GM23248 (cell line): ENCODE results near the gene GULP1. TPM values are rescaled to one million over a fixed set of nuclear protein-coding genes. Genes with fewer than 3 reads are reported as not detected.

Experiments used
- DNase-seq: peaks from one replicate; pipeline ENCODE4 v3.0.0-alpha.2; 2015
- H2AFZ ChIP-seq: fragments of 200-600 bp; sonication (generic); 2 replicates; pipeline ENCODE4 v1.6.1; 2016; ENCODE audit warnings: antibody characterized with exemption
- H3F3A ChIP-seq: fragments of 200-600 bp; sonication (generic); 2 replicates; pipeline ENCODE4 v1.6.1; 2016; ENCODE audit warnings: mild to moderate bottlenecking, antibody characterized with exemption, mixed run types; ENCODE audit not compliant: insufficient read depth
- H3K27ac ChIP-seq: fragments of 200-600 bp; sonication (generic); 2 replicates; pipeline ENCODE4 v1.5.1; 2016; ENCODE audit warnings: mild to moderate bottlenecking
- H3K27me3 ChIP-seq: fragments of 200-600 bp; sonication (generic); replicated peaks from 2 replicates; pipeline ENCODE4 v1.6.1; 2016; ENCODE audit warnings: mild to moderate bottlenecking; ENCODE audit not compliant: insufficient read depth
- H3K36me3 ChIP-seq: fragments of 200-600 bp; sonication (generic); 2 replicates; pipeline ENCODE4 v1.6.1; 2016; ENCODE audit warnings: low read depth, mild to moderate bottlenecking
- H3K4me1 ChIP-seq: fragments of 200-600 bp; sonication (generic); 2 replicates; pipeline ENCODE4 v1.6.1; 2016; ENCODE audit warnings: mild to moderate bottlenecking; ENCODE audit not compliant: insufficient read depth
- H3K4me2 ChIP-seq: fragments of 200-600 bp; sonication (generic); one replicate; pipeline ENCODE4 v1.6.1; 2016; ENCODE audit warnings: mild to moderate bottlenecking; ENCODE audit not compliant: unreplicated experiment
- H3K4me3 ChIP-seq: fragments of 200-600 bp; sonication (generic); 2 replicates; pipeline ENCODE4 v1.5.1; 2016; ENCODE audit warnings: mild to moderate bottlenecking
- H3K79me2 ChIP-seq: fragments of 200-600 bp; sonication (generic); 2 replicates; pipeline ENCODE4 v1.6.1; 2016; ENCODE audit warnings: mild to moderate bottlenecking; ENCODE audit not compliant: insufficient read depth
- H3K9ac ChIP-seq: fragments of 200-600 bp; sonication (generic); 2 replicates; pipeline ENCODE4 v1.6.1; 2016; ENCODE audit warnings: mild to moderate bottlenecking
- H3K9me2 ChIP-seq: fragments of 200-600 bp; sonication (generic); 2 replicates; pipeline ENCODE4 v1.6.1; 2016; ENCODE audit warnings: mixed run types, mild to moderate bottlenecking, moderate library complexity; ENCODE audit not compliant: insufficient read depth
- H3K9me3 ChIP-seq: fragments of 200-600 bp; sonication (generic); one replicate; pipeline ENCODE4 v1.6.1; 2017; ENCODE audit warnings: low read depth
- H4K20me1 ChIP-seq: fragments of 200-600 bp; sonication (generic); 2 replicates; pipeline ENCODE4 v1.6.0; 2016; ENCODE audit not compliant: insufficient read depth
- EZH2 ChIP-seq: fragments of 200-600 bp; sonication (generic); IDR thresholded peaks from 2 replicates; pipeline ENCODE4 v1.6.1; 2018; ENCODE audit warnings: antibody characterized with exemption, mild to moderate bottlenecking; ENCODE audit not compliant: insufficient read depth, poor library complexity, severe bottlenecking
- EZH2phosphoT487 ChIP-seq: fragments of 200-600 bp; sonication (generic); IDR thresholded peaks from 2 replicates; pipeline ENCODE4 v1.6.1; 2018; ENCODE audit warnings: antibody characterized with exemption, moderate library complexity, mild to moderate bottlenecking, low read depth; ENCODE audit not compliant: insufficient read depth
- WGBS, 2 experiments: methylation state at CpG; one replicate each; pipeline ENCODE4 v1.1.6; 2015 to 2017; ENCODE audit warnings: low lambda C conversion rate in 2 of 2, low coverage in 1 of 2; ENCODE audit errors: missing lambda C conversion rate in 2 of 2; 5-methylcytosine and 5-hydroxymethylcytosine counted together
- in situ Hi-C: fragments of 300-500 bp; cut with MboI; formaldehyde crosslinking; loops from 2 replicates; pipeline ENCODE4 v1.15.0; 2020
- microRNA counts: library from miRNA; unstranded; fragments of <30 nt; microRNA quantifications from one replicate; lab custom pipeline; 2016
- microRNA-seq: library from miRNA; unstranded; fragments of <30 nt; microRNA quantifications from one replicate; pipeline ENCODE4, GENCODE V29; 2016; ENCODE audit warnings: borderline number of aligned reads
- polyA plus RNA-seq: library from polyadenylated mRNA; unstranded; fragments of >200 nt; fragmentation: Nextera tagmentation; extraction: Ambion mirVana; gene quantifications from 2 replicates; pipeline ENCODE4 v1.2.1, GENCODE V29; 2016
- small RNA-seq: library from RNA; depleted of rRNA; stranded (forward); fragments of <200 nt; gene quantifications from one replicate; pipeline ENCODE3, GENCODE V24; 2014; ENCODE audit warnings: low read depth, low replicate concordance
- total RNA-seq: library from RNA; depleted of rRNA; stranded (reverse); fragments of >200 nt; shearing (Covaris generic); gene quantifications from 2 replicates; pipeline ENCODE4 v1.2.3, GENCODE V29; 2014

Gene GULP1
- total and polyA plus RNA-seq, 2 experiments from 2014 or later = 6.1 to 11.9 TPM

GRCh38 chr2:188634656-188635055 is 343.0 kb downstream of the GULP1 start:
- in situ Hi-C loops = no loop called here

More at GRCh38 chr2:188634656-188635055, 343.0 kb downstream of the GULP1 start:
- Histone ChIP-seq H2AFZ (no peak overlapping the region), H3K79me2 (no peaks in the 10 kb centered on the region), H3K27me3 (no peaks in the 10 kb centered on the region), H3F3A (peaks cover 11% of the 10 kb centered on the region; the same call in 1 of the 2 replicates), H3K9me2 (no peaks in the 10 kb centered on the region), H3K36me3 (no peaks in the 10 kb centered on the region), H3K4me1 (peaks cover 8% of the 10 kb centered on the region), H3K4me3 (no peak overlapping the region), H3K9ac (no peak overlapping the region), H4K20me1 (no peaks in the 10 kb centered on the region), H3K4me2 (no peak overlapping the region), H3K27ac (no peak overlapping the region), H3K9me3 (no peaks in the 10 kb centered on the region)
- no peak for DNase-seq
- no peak for TF ChIP-seq EZH2phosphoT487
- TF ChIP-seq EZH2 = no peak
- 96 to 97% methylated on average over 1 of the region's 1 CpG for WGBS, 2 experiments

MicroRNA genes within 50 kb of the gene (microRNA counts, 767-probe panel; counts per million panel counts)
- 447 counts per million, percentile 86 among the panel's probes with 10 or more counts for microRNA hsa-miR-561-3p (lab: Ali Mortazavi, UCI)

Small RNA genes lying within 50 kb of the gene (microRNA-seq; reads per million reads assigned to microRNA genes)
- gene MIR561 = not detected

Small RNA genes lying within 50 kb of the gene (small RNA-seq; reads per million reads assigned to genes)
- gene MIR561 (not detected), gene RNA5SP114 (not detected)
